ENCODE data around the gene SRRT. TPM values are rescaled to one million over a fixed set of nuclear protein-coding genes. Genes with fewer than 3 reads are reported as not detected.
"Not testable (repeated sequence)": the region's sequence is repeated elsewhere in the genome, so short reads cannot be mapped to it uniquely, and the experiment has no call there.

SRRT gene
- total and polyA plus RNA-seq, 9 donors, result 49.8 to 131 (median 105) TPM

DNA sequence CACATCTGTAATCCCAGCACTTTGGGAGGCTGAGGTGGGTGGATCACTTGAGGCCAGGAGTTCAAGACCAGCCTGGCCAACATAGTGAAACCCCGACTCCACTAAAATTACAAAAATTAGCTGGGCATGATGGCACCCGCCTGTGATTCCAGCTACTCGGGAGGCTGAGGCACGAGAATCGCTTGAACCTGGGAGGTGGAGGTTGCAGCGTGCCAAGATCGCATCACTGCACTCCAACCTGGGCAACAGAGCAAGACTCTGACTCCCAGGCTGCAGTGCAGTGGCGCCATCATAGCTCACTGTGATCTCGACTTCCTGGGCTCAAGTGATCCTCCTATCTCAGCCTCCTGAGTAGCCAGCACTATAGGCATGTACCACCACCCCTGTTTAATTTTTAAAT is 20.0 kb upstream of the SRRT start:
- H3K27me3 ChIP-seq (ENCODE audit: control insufficient read depth, insufficient read depth, low read length); DNase-seq; H3K4me3 ChIP-seq (ENCODE audit: low read length); H3K27ac ChIP-seq (ENCODE audit: low read length); H3K9me3 ChIP-seq (replicated peaks; ENCODE audit: control insufficient read depth, low read depth, low read length): not testable (repeated sequence)
- 93% methylated on average over 8 of the region's 9 CpGs for WGBS (ENCODE audit: insufficient coverage)
- Histone ChIP-seq H3K4me1 (ENCODE audit: control insufficient read depth, insufficient read depth, low read length) (peaks cover 14% of the 10 kb centered on the region), H3K36me3 (ENCODE audit: control insufficient read depth, insufficient read depth, low read length) (peaks cover 16% of the 10 kb centered on the region)

DNA sequence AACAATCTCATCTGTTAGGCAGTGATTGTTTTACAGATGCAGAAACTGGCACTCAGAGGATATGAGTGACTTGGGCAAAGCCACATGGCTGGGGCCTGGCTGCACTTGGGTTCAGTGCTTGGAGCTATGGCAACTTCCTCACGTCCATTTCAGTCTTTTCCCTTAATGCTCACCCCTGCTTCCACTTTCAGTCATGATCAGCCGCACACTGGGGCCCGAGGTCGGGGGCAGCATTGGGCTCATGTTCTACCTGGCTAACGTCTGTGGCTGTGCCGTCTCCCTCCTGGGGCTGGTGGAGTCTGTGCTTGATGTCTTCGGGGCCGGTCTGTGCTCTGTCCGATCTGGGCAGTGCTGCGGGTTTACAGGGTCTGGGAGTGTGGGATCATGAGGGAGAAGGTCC is 19.4 kb upstream of the SRRT start:
- Histone ChIP-seq H3K36me3 (ENCODE audit: control insufficient read depth, insufficient read depth, low read length) (peaks cover 22% of the 10 kb centered on the region), H3K4me3 (ENCODE audit: low read length) (no peak overlapping the region), H3K9me3 (replicated peaks; ENCODE audit: control insufficient read depth, low read depth, low read length) (no peaks in the 10 kb centered on the region), H3K4me1 (ENCODE audit: control insufficient read depth, insufficient read depth, low read length) (peaks cover 14% of the 10 kb centered on the region), H3K27me3 (ENCODE audit: control insufficient read depth, insufficient read depth, low read length) (no peaks in the 10 kb centered on the region), H3K27ac (ENCODE audit: low read length) (no peak overlapping the region)
- WGBS (ENCODE audit: insufficient coverage), result 83% methylated on average over 9 of the region's 10 CpGs
- DNase-seq, result no peak

DNA sequence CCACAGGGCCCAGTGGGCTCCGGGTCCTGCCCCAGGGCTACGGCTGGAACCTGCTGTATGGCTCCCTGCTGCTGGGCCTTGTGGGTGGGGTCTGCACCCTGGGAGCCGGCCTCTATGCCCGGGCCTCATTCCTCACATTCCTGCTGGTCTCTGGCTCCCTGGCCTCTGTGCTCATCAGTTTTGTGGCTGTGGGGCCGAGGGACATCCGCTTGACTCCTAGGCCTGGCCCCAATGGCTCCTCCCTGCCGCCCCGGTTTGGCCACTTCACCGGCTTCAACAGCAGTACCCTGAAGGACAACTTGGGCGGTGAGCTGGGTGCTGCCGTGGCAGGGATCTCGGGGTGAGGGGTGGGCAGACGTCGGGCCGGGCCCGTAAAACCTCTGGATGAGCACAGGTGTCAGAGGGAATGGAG is 18.0 kb upstream of the SRRT start:
- Histone ChIP-seq H3K9me3 (replicated peaks; ENCODE audit: control insufficient read depth, low read depth, low read length) (no peaks in the 10 kb centered on the region), H3K27ac (ENCODE audit: low read length) (no peak overlapping the region), H3K4me1 (ENCODE audit: control insufficient read depth, insufficient read depth, low read length) (peaks cover 12% of the 10 kb centered on the region), H3K36me3 (ENCODE audit: control insufficient read depth, insufficient read depth, low read length) (peaks cover 36% of the 10 kb centered on the region), H3K27me3 (ENCODE audit: control insufficient read depth, insufficient read depth, low read length) (no peaks in the 10 kb centered on the region), H3K4me3 (ENCODE audit: low read length) (no peak overlapping the region)
- DNase-seq, result no peak
- 81% methylated on average over 16 of the region's 16 CpGs for WGBS (ENCODE audit: insufficient coverage)

DNA sequence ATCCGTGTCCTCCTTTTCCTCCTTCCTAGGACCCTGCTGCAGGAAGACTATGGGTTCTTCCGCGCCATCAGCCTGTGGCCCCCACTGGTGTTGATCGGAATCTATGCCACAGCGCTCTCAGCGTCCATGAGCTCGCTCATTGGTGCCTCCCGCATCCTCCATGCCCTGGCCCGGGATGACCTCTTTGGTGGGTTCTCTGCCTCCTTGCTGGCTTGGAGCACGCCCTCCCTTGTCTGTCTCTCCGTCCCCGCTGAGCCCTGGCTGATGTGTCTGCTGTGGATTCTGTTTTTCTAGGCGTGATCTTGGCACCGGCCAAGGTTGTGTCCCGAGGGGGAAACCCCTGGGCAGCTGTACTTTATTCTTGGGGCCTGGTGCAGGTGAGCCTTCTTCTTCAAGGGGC is 15.0 kb upstream of the SRRT start:
- DNase-seq, result no peak
- Histone ChIP-seq H3K27me3 (ENCODE audit: control insufficient read depth, insufficient read depth, low read length) (no peaks in the 10 kb centered on the region), H3K4me1 (ENCODE audit: control insufficient read depth, insufficient read depth, low read length) (peaks cover 6% of the 10 kb centered on the region), H3K27ac (ENCODE audit: low read length) (no peak overlapping the region), H3K9me3 (replicated peaks; ENCODE audit: control insufficient read depth, low read depth, low read length) (no peaks in the 10 kb centered on the region), H3K36me3 (ENCODE audit: control insufficient read depth, insufficient read depth, low read length) (peaks cover 54% of the 10 kb centered on the region), H3K4me3 (ENCODE audit: low read length) (no peak overlapping the region)
- WGBS (ENCODE audit: insufficient coverage), result 91% methylated on average over 11 of the region's 15 CpGs

DNA sequence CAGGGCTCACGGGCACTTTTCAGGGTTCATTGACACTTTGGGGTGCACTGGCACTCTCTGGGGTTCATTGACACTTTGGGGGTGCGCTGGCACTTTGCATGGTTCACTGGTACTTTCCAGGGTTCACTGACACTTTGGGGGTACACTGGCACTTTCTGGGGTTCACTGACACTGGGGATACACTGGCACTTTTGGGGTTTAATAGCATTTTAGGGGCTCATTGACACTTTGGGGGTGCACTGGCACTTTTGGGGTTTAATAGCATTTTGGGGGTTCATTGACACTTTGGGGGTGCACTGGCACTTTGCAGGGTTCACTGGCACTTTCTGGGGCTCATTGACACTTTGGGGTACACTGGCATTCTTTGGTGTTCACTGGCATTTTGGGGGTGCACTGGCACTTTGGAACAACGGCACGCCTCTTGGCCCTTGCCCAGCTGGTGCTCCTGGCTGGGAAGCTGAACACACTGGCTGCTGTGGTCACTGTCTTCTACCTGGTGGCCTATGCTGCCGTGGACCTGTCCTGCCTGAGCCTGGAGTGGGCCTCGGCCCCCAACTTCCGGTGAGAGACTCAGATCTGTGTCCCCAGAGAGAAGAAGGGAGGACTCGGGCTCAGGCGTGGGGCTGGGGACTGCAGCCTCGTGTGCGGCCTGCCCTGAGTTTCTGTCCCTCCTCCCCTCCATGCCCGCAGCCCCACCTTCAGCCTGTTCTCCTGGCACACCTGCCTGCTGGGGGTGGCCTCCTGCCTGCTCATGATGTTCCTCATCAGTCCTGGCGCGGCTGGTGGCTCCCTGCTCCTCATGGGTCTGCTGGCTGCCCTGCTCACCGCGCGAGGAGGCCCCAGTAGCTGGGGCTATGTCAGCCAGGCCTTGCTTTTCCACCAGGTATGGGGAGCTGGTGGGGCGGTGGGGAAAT is 13.9 kb upstream of the SRRT start:
- peaks cover 12% of the 10 kb centered on the region for H3K4me1 ChIP-seq (ENCODE audit: control insufficient read depth, insufficient read depth, low read length)
- no peak overlapping the region for H3K4me3 ChIP-seq (ENCODE audit: low read length)
- H3K27ac ChIP-seq (ENCODE audit: low read length), result no peak overlapping the region
- no peak for DNase-seq
- 88% methylated on average over 7 of the region's 18 CpGs for WGBS (ENCODE audit: insufficient coverage)
- peaks cover 51% of the 10 kb centered on the region for H3K36me3 ChIP-seq (ENCODE audit: control insufficient read depth, insufficient read depth, low read length)
- H3K27me3 ChIP-seq (ENCODE audit: control insufficient read depth, insufficient read depth, low read length), result no peaks in the 10 kb centered on the region
- no peaks in the 10 kb centered on the region for H3K9me3 ChIP-seq (replicated peaks; ENCODE audit: control insufficient read depth, low read depth, low read length)

DNA sequence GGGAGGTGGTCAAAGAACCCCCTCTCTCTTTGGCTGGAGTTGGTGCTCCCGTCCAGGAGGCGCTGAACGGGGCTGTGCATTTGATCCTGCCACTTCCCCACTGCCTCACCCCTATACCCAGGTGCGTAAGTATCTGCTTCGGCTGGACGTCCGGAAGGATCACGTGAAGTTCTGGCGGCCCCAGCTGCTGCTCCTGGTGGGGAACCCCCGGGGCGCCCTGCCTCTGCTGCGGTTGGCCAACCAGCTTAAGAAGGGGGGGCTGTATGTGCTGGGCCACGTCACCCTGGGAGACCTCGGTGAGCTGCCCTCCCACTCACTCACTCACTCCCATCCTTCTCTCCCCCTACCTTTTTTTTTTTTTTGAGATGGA is 13.3 kb upstream of the SRRT start:
- Histone ChIP-seq H3K27me3 (ENCODE audit: control insufficient read depth, insufficient read depth, low read length) (no peaks in the 10 kb centered on the region), H3K36me3 (ENCODE audit: control insufficient read depth, insufficient read depth, low read length) (peaks cover 51% of the 10 kb centered on the region), H3K4me1 (ENCODE audit: control insufficient read depth, insufficient read depth, low read length) (peaks cover 18% of the 10 kb centered on the region), H3K9me3 (replicated peaks; ENCODE audit: control insufficient read depth, low read depth, low read length) (no peaks in the 10 kb centered on the region), H3K27ac (ENCODE audit: low read length) (no peak overlapping the region), H3K4me3 (ENCODE audit: low read length) (no peak overlapping the region)
- 95% methylated on average over 4 of the region's 14 CpGs for WGBS (ENCODE audit: insufficient coverage)
- DNase-seq, result no peak

DNA sequence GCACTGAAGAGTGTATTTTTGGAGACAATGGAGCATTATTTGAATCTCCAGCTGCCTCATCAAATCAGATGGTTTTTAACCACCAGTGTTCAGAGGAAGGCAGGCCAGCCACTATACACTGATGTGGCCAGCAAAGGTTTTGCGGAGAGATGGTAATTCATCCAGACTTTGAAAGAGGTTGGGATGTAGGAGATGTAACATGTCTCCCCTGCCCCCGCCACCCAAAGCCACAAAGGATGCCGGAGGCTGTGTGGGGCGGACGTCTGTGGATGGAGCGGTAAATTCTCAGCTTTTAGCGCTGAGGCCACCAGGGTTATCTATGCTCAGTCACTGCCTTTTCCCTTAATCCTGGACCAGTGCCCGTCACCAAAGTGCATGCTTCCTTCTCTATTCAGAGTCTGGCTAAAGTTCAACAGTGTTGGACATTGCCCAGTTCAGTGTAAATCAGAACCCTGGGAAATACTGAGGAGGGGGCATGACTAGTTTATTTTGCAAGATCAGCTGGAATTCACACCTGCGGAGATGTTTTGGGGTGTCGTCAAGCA is 11.4 kb upstream of the SRRT start:
- no peaks in the 10 kb centered on the region for H3K27me3 ChIP-seq (ENCODE audit: control insufficient read depth, insufficient read depth, low read length)
- peaks cover 50% of the 10 kb centered on the region for H3K36me3 ChIP-seq (ENCODE audit: control insufficient read depth, insufficient read depth, low read length)
- peaks cover 36% of the 10 kb centered on the region for H3K4me1 ChIP-seq (ENCODE audit: control insufficient read depth, insufficient read depth, low read length)
- DNase-seq, result no peak
- WGBS (ENCODE audit: insufficient coverage), result 89% methylated on average over 8 of the region's 10 CpGs
- peak overlapping the region; percentile 35 for H3K27ac ChIP-seq (ENCODE audit: low read length)
- H3K9me3 ChIP-seq (replicated peaks; ENCODE audit: control insufficient read depth, low read depth, low read length), result no peaks in the 10 kb centered on the region
- no peak overlapping the region for H3K4me3 ChIP-seq (ENCODE audit: low read length)

DNA sequence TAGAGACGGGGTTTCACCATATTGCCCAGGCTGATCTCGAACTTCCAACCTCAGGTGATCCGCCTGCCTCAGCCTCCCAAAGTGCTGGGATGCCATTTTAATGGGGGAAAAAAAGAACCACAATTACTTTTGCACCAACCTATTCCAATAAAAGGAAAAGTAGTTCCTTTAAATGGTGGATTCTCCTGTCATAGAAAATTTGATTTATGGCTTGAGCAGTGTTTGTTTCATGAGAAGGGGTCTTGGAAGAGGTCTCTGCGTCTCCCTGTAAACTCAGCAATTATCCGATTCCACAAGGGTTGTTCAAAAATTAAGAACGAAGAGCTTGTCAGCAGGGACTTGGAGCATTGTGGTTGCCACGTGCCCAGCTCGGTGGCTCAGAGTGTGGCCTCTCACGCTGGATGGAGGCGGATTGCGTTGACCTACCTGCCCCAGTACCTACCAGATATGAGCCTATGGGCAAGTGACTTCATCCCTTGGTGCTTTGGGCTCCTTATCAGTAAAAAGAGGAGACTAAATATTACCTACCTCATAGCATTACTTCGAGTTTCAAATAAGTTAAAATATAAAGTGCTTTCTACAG is 10.5 kb upstream of the SRRT start:
- no peaks in the 10 kb centered on the region for H3K27me3 ChIP-seq (ENCODE audit: control insufficient read depth, insufficient read depth, low read length)
- peaks cover 43% of the 10 kb centered on the region for H3K4me1 ChIP-seq (ENCODE audit: control insufficient read depth, insufficient read depth, low read length)
- peaks cover 52% of the 10 kb centered on the region for H3K36me3 ChIP-seq (ENCODE audit: control insufficient read depth, insufficient read depth, low read length)
- H3K27ac ChIP-seq (ENCODE audit: low read length), result no peak overlapping the region
- H3K9me3 ChIP-seq (replicated peaks; ENCODE audit: control insufficient read depth, low read depth, low read length), result no peaks in the 10 kb centered on the region
- DNase-seq, result no peak
- 91% methylated on average over 7 of the region's 12 CpGs for WGBS (ENCODE audit: insufficient coverage)
- no peak overlapping the region for H3K4me3 ChIP-seq (ENCODE audit: low read length)

DNA sequence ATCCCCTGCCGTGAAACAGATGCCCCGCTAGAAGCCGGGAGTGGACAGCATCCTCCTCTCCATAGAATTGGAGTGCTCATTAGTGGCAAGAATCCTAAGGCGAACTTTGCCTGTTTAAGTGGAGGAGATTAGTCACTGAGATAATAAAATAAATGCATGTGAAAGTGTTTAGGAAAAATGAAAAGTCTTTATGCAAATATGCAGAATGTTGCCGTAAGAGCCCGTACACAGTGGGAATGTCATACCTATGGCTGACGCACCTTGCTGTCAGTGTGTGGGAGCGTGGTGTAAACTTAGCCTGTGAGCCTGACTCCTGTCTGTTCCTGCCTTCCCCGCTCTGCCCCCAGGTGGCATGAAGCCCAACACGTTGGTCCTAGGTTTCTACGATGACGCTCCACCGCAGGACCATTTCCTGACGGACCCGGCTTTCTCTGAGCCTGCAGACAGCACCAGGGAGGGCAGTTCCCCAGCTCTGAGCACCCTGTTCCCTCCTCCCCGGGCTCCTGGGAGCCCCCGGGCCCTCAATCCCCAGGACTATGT is 9.5 kb upstream of the SRRT start:
- H3K4me3 ChIP-seq (ENCODE audit: low read length), result no peak overlapping the region
- H3K27me3 ChIP-seq (ENCODE audit: control insufficient read depth, insufficient read depth, low read length), result no peaks in the 10 kb centered on the region
- peak overlapping the region; percentile 91 for H3K27ac ChIP-seq (ENCODE audit: low read length)
- H3K9me3 ChIP-seq (replicated peaks; ENCODE audit: control insufficient read depth, low read depth, low read length), result no peaks in the 10 kb centered on the region
- H3K36me3 ChIP-seq (ENCODE audit: control insufficient read depth, insufficient read depth, low read length), result peaks cover 50% of the 10 kb centered on the region
- 65% methylated on average over 14 of the region's 17 CpGs for WGBS (ENCODE audit: insufficient coverage)
- H3K4me1 ChIP-seq (ENCODE audit: control insufficient read depth, insufficient read depth, low read length), result peaks cover 43% of the 10 kb centered on the region
- peak; percentile 53 for DNase-seq
